Measurements from ENCODE around the gene ATP8B3.

Gene ATP8B3

DNA sequence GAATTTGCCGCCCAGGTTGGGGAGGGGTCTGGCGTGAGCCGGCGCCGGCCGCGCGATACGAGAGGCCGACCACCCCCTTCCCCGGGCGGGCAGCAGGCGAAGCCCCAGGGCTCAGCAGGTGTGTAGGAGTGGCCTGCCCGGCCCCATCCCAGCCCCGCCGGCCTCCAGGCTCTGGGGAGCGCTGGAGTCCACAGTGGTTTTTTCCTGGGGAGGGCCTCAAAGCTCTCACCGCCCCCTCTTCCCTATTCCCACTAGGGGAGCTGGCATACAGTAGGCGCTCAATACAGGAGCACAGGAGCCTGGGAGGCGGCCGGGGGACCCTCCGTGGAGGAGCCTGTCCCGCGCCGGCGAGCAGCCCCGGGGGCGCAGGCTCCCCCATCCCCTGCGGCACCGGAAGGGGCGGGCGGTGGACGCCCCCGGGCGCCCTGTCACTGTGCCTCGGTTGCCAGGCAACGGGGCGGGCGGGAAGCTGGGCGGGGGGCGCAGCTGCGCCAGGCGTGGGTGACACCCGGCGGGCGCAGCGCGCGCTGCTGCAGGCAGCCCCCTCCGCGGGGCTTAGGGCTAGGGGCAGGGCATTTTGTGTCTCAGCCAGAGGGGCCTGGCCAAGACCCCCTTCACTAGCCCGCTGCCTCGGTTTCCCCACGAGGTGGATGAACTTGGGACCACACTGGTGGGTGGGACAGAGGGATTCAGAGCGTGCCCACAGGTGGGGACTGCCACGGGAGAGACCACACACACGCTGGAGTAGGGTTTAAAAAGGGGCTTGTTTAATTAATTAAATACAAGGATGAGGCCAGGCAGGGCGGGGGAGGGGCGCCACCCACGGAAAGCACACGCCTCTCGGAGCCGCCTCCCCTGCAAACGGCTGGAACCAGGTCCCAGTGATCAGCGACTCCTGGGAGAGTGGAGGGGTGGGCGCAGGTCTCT, 39.8 kb upstream of the ATP8B3 start:
- DNase-seq, result peak; percentile 67 to 80

GRCh38 chr19:1850809-1851653, 39.0 kb upstream of the ATP8B3 start:
- peak in 1 of 2 donors; percentile 27 for DNase-seq

- DNase-seq, result no peak
Observed at GRCh38 chr19:1849886-1850398, 37.9 kb upstream of the ATP8B3 start.

- DNase-seq, result no peak
Observed at GRCh38 chr19:1849132-1849474, 37.0 kb upstream of the ATP8B3 start.

DNA sequence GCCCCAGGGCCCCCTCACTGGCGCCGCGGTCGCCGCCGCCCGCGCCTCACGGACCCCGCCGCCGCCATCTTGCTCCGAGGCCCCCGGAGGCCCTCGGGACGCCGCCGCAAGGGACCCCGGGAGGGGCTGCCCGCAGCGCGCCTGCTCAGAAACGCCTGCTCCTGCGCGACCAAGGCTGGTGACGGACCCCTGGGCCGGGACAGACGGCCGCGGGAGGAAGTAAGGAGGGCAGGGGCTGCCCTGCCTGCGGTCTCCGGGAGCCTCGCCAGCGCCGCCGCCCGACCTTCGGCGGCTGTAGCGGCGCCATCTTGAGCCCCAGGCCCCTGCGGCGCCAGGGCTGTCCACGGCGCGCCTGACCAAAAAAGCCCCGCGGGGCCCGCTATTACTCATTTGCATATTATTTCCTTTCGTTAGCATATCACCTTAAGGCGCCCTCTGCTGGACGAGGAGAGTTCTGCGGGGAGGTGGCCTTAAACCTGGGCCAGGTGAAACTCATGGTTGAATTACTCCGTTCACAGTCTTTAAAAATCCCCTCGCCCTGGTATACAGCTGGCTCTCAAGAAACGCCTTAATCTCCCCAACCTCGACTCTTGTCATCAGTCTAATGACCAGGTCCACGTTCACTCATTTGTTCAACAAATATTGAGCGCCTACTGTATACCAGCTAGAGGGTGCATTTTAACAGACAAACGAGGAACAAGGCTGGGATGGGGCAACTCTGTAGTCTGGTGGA, 36.5 kb upstream of the ATP8B3 start, which contains the start of gene REXO1:
TSS of gene REXO1 (minus strand) at position 85 of the 733 bp plus-strand sequence. CDS start 125 bp downstream, outside the sequence.
- peak; percentile 95 to 99 for DNase-seq

DNA sequence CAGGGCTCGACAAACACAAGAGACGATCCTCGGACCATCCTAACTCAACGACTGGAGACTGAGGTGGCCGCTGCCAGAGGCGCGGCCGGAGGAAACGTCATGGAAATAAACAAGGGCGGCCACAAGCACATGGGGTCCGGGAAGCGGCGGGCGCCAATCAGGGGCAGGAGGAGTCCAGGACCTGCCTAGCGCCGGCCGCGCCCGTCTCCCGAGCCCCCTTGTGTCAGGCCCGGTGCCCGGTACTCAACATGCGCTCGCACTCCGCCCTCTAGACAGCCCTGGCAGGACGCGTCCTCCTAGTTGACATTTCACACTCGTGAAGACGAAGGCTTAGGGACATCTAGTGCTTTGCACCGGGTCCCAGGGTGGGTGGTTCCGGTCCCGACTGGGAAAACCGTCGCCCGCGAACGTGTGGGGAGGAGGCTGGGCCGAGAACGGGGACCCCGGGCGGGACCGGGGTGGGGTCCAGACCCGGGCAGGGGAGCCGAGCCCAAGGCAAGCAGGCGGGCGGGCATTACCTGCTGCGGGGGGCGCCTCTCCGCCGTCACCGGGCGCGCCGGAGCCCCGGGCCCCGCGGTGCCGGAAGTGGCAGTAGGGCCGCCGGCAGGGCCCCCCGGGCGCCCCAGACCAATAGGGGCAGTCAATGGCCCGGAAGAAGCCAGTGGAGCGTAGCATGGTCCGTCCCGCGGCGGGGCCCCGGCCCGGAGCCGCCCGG, 35.8 kb upstream of the ATP8B3 start:
- no peak for DNase-seq

DNA sequence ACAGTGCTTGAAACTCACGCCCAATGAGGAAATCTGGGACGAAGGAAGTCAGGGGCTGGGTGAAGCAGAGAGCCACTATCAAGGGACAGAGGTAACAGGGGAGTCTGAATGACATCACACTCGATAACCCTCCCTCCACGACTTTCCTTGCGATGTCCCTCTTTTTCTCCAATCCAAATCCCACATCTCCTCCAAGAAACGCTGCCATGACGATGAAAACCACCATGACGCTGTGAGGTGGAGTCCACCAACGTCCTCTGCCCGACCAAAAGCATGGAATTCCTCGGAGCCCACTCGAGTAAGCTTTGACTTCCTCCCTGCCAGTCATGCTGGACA, 35.2 kb upstream of the ATP8B3 start:
- DNase-seq, result no peak

DNA sequence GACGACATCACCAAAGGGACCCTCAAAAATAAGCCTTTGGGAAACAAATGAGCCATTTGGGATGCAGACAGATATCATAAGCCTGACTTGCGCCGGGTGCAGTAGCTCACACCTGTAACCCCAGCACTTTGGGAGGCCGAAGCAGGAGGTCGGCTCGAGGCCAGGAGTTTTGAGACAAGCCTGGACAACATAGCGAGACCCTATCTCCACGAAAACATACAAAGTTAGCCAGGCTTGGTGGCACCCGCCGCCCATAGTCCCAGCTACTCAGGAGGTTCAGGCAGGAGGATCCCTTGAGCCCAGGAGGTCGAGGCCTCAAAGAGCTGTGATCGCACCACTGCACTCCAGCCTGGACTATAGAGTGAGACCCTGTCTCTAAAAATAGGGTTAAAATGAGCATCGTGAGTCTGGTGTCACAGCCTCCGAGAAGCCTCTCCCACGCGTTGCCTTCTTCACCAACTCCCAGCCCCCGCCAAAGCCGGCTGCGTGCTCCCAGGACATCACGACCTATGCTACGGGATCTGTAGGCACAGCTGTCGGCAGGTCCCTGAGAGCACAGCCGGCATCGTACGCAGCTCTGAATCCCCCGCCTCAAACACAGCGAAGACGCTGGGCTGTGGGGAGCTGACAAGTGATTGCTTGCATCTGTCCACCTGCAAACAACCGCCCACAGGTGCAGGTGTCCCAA, 34.6 kb upstream of the ATP8B3 start:
- DNase-seq, result no peak

- DNase-seq, result no peak
Observed at GRCh38 chr19:1845642-1846041, 33.6 kb upstream of the ATP8B3 start.

DNA sequence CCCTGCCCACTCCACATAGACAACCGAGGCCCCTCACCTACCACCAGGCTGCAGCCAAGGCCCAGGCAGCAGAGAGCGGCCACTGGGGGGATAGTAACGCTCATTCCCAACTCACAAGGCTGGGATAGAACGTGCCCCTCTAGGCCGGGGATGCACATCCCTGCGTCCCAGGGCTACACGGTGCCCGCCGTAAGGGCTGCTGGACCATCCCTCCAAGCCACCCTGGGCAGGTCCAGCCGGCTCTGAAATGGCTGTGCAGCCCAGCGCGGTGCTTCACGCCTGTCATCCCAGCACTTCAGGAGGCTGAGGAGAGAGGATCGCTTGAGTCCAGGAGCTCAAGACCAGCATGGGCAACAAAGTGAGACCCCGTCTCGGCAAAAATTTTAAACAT, 33.0 kb upstream of the ATP8B3 start:
- DNase-seq, result no peak

GRCh38 chr19:1844513-1845124, 32.5 kb upstream of the ATP8B3 start:
- no peak for DNase-seq

DNA sequence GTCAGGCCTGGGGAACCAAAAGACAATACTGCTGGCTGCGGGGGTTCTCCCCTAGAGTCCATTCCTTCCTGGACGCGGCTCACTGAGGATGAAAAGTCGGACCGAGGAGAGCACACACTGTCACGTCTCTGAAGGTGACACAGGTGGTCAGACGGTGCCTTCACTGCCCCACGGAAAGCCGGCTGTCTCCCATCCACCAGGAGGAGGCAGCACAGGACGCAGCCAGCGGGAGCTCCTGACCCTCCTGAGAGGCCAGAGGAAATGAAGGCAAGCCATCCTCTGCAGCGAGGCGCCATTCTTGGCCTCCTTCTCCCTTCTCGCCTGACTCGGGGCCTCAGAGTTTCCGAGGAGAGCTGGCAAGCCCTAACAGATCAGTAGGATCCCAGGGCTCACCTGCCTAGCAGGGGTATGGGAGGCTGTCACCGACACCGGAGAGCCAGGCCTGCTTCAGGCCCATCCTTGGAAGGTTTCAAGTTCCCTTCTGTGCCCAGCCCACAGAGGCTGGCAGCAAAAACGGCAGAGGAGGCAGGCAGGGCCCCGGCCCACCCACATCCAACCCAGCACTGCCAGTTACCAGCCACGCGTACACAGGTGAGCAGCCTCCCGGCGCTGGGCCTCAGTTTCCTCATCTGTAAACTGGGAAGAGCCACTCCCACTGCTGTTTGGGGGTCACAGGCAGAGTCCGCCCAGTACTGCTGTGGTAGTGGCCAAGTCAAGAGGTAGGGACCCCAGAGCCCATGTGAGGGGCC, 31.7 kb upstream of the ATP8B3 start:
- no peak for DNase-seq

DNA sequence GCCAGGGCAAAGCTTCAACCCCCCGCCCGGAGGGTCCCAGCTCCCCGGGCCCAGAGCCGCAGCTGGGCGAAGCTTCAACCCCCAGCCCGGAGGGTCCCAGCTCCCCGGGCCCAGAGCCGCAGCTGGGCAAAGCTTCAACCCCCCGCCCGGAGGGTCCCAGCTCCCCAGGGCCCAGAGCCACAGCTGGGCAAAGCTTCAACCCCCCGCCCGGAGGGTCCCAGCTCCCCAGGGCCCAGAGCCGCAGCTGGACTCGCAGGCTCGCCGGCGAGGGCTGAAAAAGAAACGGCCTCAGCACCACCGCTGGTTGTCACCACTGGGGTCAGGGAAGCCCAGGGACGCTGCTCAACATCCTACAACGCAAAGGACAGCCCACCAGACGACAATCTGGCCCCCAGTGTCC, 31.0 kb upstream of the ATP8B3 start:
- no peak for DNase-seq

DNA sequence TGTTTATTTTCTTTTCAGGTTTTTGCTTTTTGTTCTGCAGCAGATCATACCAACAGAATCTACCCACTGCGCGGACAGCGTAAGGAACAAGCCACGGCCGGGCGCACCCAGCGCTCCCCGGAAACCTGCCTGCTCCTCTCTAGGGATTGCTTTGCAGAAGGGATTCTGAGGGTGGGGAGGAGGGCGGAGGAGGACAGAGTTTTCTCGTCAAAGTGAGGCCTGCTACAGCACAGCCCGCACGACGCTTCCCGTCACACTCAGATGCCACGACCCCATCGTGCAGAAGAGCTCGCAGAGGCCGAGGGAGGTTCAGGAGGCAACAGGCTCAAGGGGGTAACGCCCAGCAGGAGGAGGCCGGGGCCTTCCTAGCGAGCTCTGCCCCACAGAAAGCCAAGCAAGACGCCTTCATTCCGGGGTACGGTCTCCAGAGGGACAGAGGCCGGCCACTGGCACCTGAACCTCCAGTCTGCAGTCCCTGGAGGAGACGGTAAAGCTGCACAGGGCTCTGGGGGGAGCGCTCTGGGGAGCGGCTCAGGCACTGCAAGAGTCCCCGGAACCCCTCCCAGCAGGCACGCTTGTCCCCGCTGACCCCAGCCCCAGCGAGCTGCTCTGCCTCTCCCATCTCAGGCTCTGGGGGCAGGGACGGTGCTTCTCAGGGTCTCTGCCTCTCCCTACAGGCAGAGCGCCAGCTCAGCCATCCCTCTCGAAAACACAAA, 29.3 kb upstream of the ATP8B3 start:
- DNase-seq, result no peak

DNA sequence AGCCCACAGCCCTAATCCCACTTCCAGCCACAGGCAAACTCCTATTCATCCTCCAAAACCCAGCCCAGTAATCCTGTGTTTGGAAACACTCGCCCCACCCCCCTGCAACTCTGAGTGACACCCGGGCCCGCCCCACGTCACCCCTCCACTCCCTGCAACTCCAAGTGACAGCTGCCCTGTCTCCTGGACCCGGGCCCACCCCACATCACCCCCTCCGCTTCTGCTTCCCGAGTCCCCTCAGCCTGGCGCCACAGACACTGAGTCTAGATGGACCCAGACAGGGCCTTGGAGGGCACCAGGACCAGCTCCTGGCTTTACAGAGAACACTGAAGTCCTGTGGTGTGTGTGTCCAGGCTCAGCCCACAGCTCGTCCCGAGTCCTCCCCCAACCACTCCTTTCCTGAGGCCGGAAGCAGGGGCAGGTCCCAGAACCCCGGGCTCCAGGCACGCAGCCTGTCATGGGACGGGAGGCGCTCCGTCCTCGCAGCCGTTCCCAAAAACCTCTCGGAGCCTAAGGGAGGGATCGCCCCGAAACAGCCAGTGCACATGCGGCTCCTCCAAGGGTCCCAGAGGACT, 28.6 kb upstream of the ATP8B3 start:
- DNase-seq, result no peak

- DNase-seq, result no peak
Observed at GRCh38 chr19:1839658-1840540, 27.8 kb upstream of the ATP8B3 start.

DNA sequence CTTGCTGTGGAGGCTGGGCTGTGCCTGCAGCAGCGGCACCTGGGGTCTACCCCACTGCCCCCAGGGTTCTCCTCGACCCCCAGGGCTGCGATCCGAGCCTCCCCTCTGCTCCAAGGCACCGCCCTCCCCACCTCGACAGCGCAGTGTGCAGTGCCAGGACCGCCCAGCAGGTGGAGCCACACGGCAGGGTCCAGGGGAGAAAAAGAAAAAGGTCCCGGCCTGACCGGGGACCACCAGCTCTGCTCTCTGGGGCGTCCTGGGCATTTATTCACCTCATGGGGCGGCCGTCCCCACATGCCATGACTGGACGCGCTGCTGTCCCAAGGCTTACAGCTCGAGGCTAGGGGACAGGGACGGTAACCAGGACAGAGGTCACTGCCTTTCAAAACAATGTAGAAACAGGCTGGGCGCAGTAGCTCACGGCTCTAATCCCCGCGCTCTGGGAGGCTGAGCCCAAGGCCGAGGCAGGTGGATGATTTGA, 25.6 kb upstream of the ATP8B3 start:
- peak; percentile 46 to 61 for DNase-seq

DNA sequence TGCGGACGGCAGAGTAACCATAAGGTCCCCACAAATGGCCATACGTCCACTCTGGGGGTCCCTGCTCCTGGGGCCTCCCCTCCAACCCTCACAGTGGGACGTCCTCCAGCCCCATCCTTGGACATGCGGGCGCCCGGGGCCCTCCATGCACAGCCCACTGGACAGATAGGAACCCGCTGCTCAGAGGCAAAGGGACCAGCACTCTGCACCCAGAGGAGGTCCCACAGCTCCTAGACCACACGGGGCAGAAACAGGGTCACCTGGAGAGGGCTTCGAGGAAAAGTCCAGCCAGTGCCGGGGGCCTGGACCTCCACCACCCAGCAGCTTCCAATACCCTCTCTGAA, 25.1 kb upstream of the ATP8B3 start:
- DNase-seq, result no peak
